Measurements from ENCODE around the gene ARPP21.

Gene ARPP21

DNA sequence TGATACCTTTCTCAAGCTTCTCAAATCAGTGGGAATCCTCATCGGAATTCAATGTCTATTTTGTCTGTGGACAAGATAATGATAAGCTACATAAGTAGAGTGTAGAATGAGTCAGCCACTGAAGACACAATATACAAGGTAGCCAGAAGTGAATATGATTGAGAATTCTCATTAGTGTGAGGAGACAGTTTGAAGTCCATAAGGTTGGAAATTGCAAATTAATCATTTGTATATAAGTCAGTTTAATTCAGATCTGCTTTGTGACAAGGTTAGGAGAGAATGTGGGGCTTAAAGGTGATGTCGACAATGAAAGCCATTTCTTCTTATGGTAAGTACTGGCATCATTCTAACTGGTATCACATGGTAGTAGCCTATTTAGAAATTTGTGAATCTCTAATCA is 4.2 kb downstream of the ARPP21 start:
- TF ChIP-seq ZFX (IDR thresholded peaks at IDR 0.05): no peak
- TF ChIP-seq, protein P1, sequence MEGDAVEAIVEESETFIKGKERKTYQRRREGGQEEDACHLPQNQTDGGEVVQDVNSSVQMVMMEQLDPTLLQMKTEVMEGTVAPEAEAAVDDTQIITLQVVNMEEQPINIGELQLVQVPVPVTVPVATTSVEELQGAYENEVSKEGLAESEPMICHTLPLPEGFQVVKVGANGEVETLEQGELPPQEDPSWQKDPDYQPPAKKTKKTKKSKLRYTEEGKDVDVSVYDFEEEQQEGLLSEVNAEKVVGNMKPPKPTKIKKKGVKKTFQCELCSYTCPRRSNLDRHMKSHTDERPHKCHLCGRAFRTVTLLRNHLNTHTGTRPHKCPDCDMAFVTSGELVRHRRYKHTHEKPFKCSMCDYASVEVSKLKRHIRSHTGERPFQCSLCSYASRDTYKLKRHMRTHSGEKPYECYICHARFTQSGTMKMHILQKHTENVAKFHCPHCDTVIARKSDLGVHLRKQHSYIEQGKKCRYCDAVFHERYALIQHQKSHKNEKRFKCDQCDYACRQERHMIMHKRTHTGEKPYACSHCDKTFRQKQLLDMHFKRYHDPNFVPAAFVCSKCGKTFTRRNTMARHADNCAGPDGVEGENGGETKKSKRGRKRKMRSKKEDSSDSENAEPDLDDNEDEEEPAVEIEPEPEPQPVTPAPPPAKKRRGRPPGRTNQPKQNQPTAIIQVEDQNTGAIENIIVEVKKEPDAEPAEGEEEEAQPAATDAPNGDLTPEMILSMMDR (conservative IDR thresholded peaks at IDR 0.05): no peak
- no peak overlapping the region for H3K27ac ChIP-seq

DNA sequence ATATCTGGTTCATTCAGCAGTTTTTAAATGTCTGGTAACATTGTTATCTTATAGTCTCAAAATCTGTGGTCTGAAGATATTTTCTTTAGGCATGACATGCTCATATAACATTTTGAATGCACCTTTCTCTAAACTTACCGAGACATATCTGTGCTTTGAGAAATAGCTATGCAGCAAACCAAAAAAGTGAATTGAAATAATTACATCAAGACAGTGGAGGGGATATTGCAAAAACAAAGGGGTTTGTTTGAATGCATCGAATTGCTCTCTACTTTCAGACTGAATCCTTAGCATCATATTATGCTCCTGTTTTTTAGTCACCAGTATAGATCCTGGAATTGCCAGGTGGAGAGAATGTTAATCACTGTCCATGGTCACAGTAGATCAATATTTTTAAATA is 5.1 kb downstream of the ARPP21 start:
- TF ChIP-seq, protein P1 (conservative IDR thresholded peaks at IDR 0.05): no peak
- no peak for TF ChIP-seq ZFX (IDR thresholded peaks at IDR 0.05)
- H3K27ac ChIP-seq: no peak overlapping the region

DNA sequence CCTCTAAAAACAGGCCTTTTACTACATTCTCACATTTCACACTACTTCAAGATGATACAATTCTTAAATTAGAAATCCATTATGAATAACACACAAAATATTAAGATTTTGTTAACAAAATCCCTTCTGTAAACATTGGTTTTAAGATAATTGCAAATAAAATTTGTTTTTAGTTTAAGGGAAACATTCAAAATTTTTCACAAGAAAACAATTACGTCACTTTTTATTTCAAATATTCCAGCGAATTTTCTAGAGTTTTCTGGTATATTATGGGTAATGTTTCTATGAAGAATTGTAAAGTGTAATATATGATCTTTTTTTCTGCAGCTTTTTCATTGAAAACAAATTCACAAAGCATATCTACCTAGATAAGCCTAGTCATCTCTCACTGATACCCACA is 5.9 kb downstream of the ARPP21 start:
- no peak overlapping the region for H3K27ac ChIP-seq
- TF ChIP-seq ZFX (IDR thresholded peaks at IDR 0.05): no peak
- TF ChIP-seq, protein P1 (conservative IDR thresholded peaks at IDR 0.05): no peak

DNA sequence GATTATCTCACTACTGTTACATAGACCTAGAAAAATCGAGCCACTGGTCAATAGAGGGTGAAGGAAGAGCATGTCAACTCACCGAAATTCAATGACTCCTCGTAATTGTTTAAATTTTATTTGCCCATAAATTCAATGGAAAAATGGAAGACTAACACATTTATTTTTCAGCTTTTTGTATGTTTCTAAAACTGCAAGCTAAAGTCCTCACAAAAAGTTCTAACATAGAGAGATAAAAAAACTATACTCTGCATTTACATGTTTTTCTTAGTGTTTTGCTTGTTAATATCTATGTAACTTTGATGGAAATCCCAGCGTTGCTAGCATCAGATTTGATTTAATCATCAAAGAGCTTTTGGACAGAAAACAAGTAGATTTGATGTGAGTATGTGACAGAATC is 6.8 kb downstream of the ARPP21 start:
- no peak overlapping the region for H3K27ac ChIP-seq
- no peak for TF ChIP-seq ZFX (IDR thresholded peaks at IDR 0.05)
- TF ChIP-seq, protein P1 (conservative IDR thresholded peaks at IDR 0.05): no peak

DNA sequence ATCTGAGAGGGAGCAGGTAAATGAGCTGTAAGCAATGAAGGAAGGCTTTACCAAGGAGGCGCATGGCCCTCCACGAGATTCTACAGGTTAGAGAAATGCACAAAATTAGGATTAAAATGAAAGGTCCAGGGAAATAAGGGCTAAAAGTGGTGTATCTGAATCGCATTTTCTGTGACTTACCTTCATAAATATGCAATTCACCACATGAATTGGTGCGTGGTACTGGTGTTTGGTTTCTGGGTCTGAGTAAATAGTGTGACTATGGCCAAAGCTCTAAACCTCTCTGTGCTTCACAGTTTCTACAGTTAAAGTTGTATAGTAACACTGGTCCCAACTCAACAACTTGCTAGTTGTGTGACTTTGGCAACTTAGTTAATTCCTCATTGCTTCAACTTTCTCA is 8.1 kb downstream of the ARPP21 start:
- no peak overlapping the region for H3K27ac ChIP-seq
- TF ChIP-seq, protein P1 (conservative IDR thresholded peaks at IDR 0.05): no peak
- no peak for TF ChIP-seq ZFX (IDR thresholded peaks at IDR 0.05)

DNA sequence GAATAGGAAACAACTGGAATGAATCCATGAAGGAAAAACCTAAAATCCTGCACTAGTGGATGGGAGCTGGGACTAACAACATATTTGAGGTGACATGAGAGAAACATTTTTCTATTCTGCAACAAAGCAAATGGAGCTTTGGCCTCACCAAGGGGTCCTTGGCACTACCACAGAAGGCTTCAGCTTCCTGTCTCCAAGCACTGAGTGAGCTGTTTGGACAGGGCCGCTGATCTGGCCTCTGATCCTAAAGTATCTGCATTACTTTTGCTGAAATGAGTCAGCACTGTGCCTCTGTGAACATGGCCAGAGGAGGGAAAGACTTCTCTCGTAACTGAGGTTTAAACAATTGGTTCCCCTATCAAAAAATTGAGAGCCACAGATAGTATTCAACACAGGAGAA is 9.0 kb downstream of the ARPP21 start:
- no peak for TF ChIP-seq ZFX (IDR thresholded peaks at IDR 0.05)
- TF ChIP-seq, protein P1 (conservative IDR thresholded peaks at IDR 0.05): no peak
- no peak overlapping the region for H3K27ac ChIP-seq

DNA sequence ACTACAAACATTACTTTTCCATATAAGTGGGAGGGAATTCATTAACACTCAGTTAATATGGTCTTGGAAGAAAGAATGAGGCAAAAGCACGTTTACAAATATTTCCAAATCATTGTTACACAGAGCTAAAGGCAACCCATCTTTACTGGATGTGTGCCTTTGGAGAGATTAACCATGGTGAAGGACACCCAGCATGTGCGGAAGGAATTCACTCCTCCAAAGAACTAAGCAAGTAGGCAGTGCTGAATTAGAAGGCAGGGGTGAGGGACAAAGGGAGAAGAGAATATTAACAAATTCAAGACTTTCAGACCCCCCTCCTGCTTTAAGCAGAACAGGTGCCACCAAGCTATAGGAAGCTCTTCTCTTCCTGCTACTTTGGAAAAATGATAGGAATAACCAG is 10.1 kb downstream of the ARPP21 start:
- TF ChIP-seq, protein P1 (conservative IDR thresholded peaks at IDR 0.05): no peak
- no peak for TF ChIP-seq ZFX (IDR thresholded peaks at IDR 0.05)
- no peak overlapping the region for H3K27ac ChIP-seq
